ENCODE measurements around the gene CD27. TPM values are rescaled to one million over a fixed set of nuclear protein-coding genes. Genes with fewer than 3 reads are reported as not detected.

CD27 gene
- total and polyA plus RNA-seq, 9 of the 15 experiments (the other 6 are each of a cell fraction or from before 2014, with no cell fraction given): 0.24 TPM; not detected in 8

DNA sequence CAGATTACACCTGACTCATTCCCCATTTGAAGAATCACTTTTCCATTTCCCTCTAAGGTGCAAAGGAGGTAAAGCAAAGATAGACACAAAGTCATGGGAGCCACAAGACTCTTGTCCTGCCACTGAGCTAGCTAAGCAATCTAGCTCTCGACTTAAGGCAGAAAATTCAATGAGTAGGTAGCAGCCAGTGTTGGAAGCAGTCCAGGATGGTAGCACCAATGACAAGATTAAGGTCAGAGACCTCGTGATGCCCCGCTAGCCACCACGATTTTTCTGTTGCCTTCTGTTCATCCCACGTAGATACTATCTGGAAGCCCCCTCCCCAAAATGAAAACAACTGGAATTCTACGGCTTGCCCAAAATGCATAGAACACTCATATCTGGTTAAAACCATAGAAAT, 24.3 kb downstream of the CD27 start:
- no peak for FAIRE-seq
- Histone ChIP-seq H4K20me1 (replicated peaks; ENCODE audit: control insufficient read depth, insufficient read depth, low read length) (no peaks in the 10 kb centered on the region), H3K9ac (ENCODE audit: insufficient read depth in 1 of 2, low read depth in 2 of 2, low read length in 2 of 2) (no peak overlapping the region; a peak in 1 of 4 replicates), H3K9me1 (ENCODE audit: control insufficient read depth, insufficient read depth, low read length) (no peaks in the 10 kb centered on the region), H3K4me2 (ENCODE audit: insufficient read depth, low read length) (no peak overlapping the region), H3K27ac (ENCODE audit: extremely low read depth, low read depth, low read length) (no peak overlapping the region), H3K79me2 (ENCODE audit: control insufficient read depth, insufficient read depth, low read length) (no peaks in the 10 kb centered on the region; the same call in 2 of the 3 replicates), H3K9me3 (replicated peaks; ENCODE audit: control insufficient read depth, insufficient read depth, low read depth, low read length) (no peaks in the 10 kb centered on the region), H3K27me3 (ENCODE audit: control insufficient read depth in 2 of 2, insufficient read depth in 2 of 2, low read length in 2 of 2) (no peaks in the 10 kb centered on the region), H3K4me1 (replicated peaks in 1 of 2; ENCODE audit: control insufficient read depth in 2 of 2, insufficient read depth in 2 of 2, low read length in 2 of 2) (peaks cover 14 to 19% of the 10 kb centered on the region in 2 experiments; a peak in 4 of 5 replicates), H2AFZ (ENCODE audit: low read depth, low read length) (no peak overlapping the region), H3K36me3 (ENCODE audit: control insufficient read depth, insufficient read depth, low read length) (peaks cover 10% of the 10 kb centered on the region; the same call in 2 of the 3 replicates), H3K4me3 (no peak overlapping the region)
- in situ Hi-C loops (cut with MboI) (loop anchor here (25.0 kb wide), 1 partner anchor 407 kb away; no protein-coding TSS in a partner anchor), intact Hi-C loops (cut with micrococcal nuclease) (no loop called here)
- 46% methylated on average over 6 of the region's 6 CpGs for WGBS (ENCODE audit: insufficient coverage, low coverage, missing lambda C conversion rate)
- DNase-seq (ENCODE audit: extremely low read depth in 1 of 4, low spot score in 3 of 4): no peak
- ChIA-PET POLR2A (interaction anchor here (0.6 to 1.0 kb wide), 4 partner anchors 10 to 229 kb away, joined by 3 read pairs; no protein-coding TSS in a partner anchor), CTCF (ENCODE audit: low intra/inter-chr PET ratio) (no interaction called here)
- BruUV-seq (replicated peaks): no TSS peak
- no peak for ATAC-seq
- TF ChIP-seq ZNF224 (CRISPR knock-in tag; IDR thresholded peaks at IDR 0.05) (no peak), POLR2AphosphoS5 (IDR thresholded peaks at IDR 0.05; ENCODE audit: control insufficient read depth, insufficient read depth, low read depth, low read length) (no peak), BCOR (IDR thresholded peaks at IDR 0.05) (no peak), WHSC1 (IDR thresholded peaks at IDR 0.05; ENCODE audit: low read length) (no peak), POLR2G (IDR thresholded peaks at IDR 0.05; ENCODE audit: low read depth, low read length) (no peak), STAG1 (CRISPR knock-in tag; IDR thresholded peaks at IDR 0.05; ENCODE audit: borderline replicate concordance) (no peak), ZBTB17 (CRISPR knock-in tag; IDR thresholded peaks at IDR 0.05) (no peak), ZNF263 (CRISPR knock-in tag; IDR thresholded peaks at IDR 0.05; ENCODE audit: borderline replicate concordance) (no peak)
- TF ChIP-seq, protein P1, sequence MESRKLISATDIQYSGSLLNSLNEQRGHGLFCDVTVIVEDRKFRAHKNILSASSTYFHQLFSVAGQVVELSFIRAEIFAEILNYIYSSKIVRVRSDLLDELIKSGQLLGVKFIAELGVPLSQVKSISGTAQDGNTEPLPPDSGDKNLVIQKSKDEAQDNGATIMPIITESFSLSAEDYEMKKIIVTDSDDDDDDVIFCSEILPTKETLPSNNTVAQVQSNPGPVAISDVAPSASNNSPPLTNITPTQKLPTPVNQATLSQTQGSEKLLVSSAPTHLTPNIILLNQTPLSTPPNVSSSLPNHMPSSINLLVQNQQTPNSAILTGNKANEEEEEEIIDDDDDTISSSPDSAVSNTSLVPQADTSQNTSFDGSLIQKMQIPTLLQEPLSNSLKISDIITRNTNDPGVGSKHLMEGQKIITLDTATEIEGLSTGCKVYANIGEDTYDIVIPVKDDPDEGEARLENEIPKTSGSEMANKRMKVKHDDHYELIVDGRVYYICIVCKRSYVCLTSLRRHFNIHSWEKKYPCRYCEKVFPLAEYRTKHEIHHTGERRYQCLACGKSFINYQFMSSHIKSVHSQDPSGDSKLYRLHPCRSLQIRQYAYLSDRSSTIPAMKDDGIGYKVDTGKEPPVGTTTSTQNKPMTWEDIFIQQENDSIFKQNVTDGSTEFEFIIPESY (CRISPR knock-in tag; IDR thresholded peaks at IDR 0.05): no peak
- TF ChIP-seq, protein P2, sequence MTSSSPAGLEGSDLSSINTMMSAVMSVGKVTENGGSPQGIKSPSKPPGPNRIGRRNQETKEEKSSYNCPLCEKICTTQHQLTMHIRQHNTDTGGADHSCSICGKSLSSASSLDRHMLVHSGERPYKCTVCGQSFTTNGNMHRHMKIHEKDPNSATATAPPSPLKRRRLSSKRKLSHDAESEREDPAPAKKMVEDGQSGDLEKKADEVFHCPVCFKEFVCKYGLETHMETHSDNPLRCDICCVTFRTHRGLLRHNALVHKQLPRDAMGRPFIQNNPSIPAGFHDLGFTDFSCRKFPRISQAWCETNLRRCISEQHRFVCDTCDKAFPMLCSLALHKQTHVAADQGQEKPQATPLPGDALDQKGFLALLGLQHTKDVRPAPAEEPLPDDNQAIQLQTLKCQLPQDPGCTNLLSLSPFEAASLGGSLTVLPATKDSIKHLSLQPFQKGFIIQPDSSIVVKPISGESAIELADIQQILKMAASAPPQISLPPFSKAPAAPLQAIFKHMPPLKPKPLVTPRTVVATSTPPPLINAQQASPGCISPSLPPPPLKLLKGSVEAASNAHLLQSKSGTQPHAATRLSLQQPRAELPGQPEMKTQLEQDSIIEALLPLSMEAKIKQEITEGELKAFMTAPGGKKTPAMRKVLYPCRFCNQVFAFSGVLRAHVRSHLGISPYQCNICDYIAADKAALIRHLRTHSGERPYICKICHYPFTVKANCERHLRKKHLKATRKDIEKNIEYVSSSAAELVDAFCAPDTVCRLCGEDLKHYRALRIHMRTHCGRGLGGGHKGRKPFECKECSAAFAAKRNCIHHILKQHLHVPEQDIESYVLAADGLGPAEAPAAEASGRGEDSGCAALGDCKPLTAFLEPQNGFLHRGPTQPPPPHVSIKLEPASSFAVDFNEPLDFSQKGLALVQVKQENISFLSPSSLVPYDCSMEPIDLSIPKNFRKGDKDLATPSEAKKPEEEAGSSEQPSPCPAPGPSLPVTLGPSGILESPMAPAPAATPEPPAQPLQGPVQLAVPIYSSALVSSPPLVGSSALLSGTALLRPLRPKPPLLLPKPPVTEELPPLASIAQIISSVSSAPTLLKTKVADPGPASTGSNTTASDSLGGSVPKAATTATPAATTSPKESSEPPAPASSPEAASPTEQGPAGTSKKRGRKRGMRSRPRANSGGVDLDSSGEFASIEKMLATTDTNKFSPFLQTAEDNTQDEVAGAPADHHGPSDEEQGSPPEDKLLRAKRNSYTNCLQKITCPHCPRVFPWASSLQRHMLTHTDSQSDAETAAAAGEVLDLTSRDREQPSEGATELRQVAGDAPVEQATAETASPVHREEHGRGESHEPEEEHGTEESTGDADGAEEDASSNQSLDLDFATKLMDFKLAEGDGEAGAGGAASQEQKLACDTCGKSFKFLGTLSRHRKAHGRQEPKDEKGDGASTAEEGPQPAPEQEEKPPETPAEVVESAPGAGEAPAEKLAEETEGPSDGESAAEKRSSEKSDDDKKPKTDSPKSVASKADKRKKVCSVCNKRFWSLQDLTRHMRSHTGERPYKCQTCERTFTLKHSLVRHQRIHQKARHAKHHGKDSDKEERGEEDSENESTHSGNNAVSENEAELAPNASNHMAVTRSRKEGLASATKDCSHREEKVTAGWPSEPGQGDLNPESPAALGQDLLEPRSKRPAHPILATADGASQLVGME (CRISPR knock-in tag; IDR thresholded peaks at IDR 0.05): no peak

All from K562 (cell line).